Thoracic aorta (tissue), 2 donors: ENCODE measurements around the gene RCBTB2. TPM values are rescaled to one million over a fixed set of nuclear protein-coding genes. Genes with fewer than 3 reads are reported as not detected.

Source experiments
- ATAC-seq: fragments of 150-250 bp; one replicate; pipeline ENCODE4 v1.8.0; 2017; ENCODE audit warnings: low read depth; ENCODE audit not compliant: insufficient number of reproducible peaks, low FRiP score
- DNase-seq: peaks from one replicate; pipeline ENCODE4 v3.0.0-alpha.2; 2020; ENCODE audit warnings: low spot score
- H3K27ac ChIP-seq, 2 donors: fragments of 200-600 bp; sonication (generic); 1 replicate in 1 of 2; 2 replicates in 1 of 2; pipeline ENCODE4 v1.5.1; 2016; ENCODE audit warnings: mild to moderate bottlenecking in 2 of 2, moderate library complexity in 2 of 2
- H3K27me3 ChIP-seq: fragments of 200-600 bp; sonication (generic); replicated peaks from 2 replicates; pipeline ENCODE4 v1.6.0; 2016; ENCODE audit warnings: mild to moderate bottlenecking; ENCODE audit not compliant: insufficient read depth
- H3K36me3 ChIP-seq: fragments of 200-600 bp; sonication (generic); one replicate; pipeline ENCODE4 v1.5.1; 2016
- H3K4me1 ChIP-seq, 2 donors: fragments of 200-600 bp; sonication (generic); 1 replicate in 1 of 2; 2 replicates in 1 of 2; pipeline versions ENCODE4 v1.5.1 to v1.6.0; 2016; ENCODE audit warnings: low read depth in 2 of 2, mild to moderate bottlenecking in 1 of 2; ENCODE audit not compliant: control insufficient read depth in 1 of 2
- H3K4me3 ChIP-seq: fragments of 200-600 bp; sonication (generic); 2 replicates; pipeline ENCODE4 v1.5.1; 2016; ENCODE audit warnings: mild to moderate bottlenecking
- H3K9me3 ChIP-seq: fragments of 200-600 bp; sonication (generic); 2 replicates; pipeline ENCODE4 v1.5.1; 2016
- CTCF ChIP-seq: fragments of 200-600 bp; sonication (generic); IDR thresholded peaks from one replicate; pipeline ENCODE4 v1.5.1; 2019; ENCODE audit warnings: antibody characterized with exemption
- total RNA-seq, 2 donors: library from RNA; depleted of rRNA; stranded (reverse); fragments of >200 nt; gene quantifications; one replicate each; pipeline versions ENCODE4 v1.1.0 to v1.2.3, GENCODE V29; 2016

The RCBTB2 gene
- total RNA-seq, 2 donors from 2014 or later, result 15.8 to 16.4 TPM

- Histone ChIP-seq H3K36me3 (peaks cover 5% of the 10 kb centered on the region), H3K27ac (no peak overlapping the region), H3K4me1 (no peaks in the 10 kb centered on the region), H3K9me3 (no peaks in the 10 kb centered on the region), H3K27me3 (no peaks in the 10 kb centered on the region), H3K4me3 (no peak overlapping the region)
- no peak for ATAC-seq
- no peak for TF ChIP-seq CTCF
- no peak for DNase-seq
These were observed 46.0 kb downstream of the RCBTB2 start for GRCh38 chr13:48486836-48487235.

GRCh38 chr13:48486362-48486761 lies 46.5 kb downstream of the RCBTB2 start:
- Histone ChIP-seq H3K9me3 (no peaks in the 10 kb centered on the region), H3K27me3 (no peaks in the 10 kb centered on the region), H3K4me1 (no peaks in the 10 kb centered on the region), H3K36me3 (peaks cover 5% of the 10 kb centered on the region), H3K4me3 (no peak overlapping the region), H3K27ac (no peak overlapping the region)
- no peak for ATAC-seq
- no peak for DNase-seq
- no peak for TF ChIP-seq CTCF

- ATAC-seq, result no peak
- Histone ChIP-seq H3K27ac (no peak overlapping the region), H3K36me3 (peaks cover 5% of the 10 kb centered on the region), H3K4me3 (no peak overlapping the region), H3K27me3 (no peaks in the 10 kb centered on the region), H3K9me3 (no peaks in the 10 kb centered on the region), H3K4me1 (no peaks in the 10 kb centered on the region)
- no peak for TF ChIP-seq CTCF
- no peak for DNase-seq
These were observed 47.4 kb downstream of the RCBTB2 start for GRCh38 chr13:48485432-48485831.

GRCh38 chr13:48483575-48483974 lies 49.3 kb downstream of the RCBTB2 start:
- Histone ChIP-seq H3K9me3 (no peaks in the 10 kb centered on the region), H3K36me3 (peaks cover 5% of the 10 kb centered on the region), H3K4me1 (no peaks in the 10 kb centered on the region), H3K27me3 (no peaks in the 10 kb centered on the region), H3K27ac (no peak overlapping the region), H3K4me3 (no peak overlapping the region)
- ATAC-seq, result no peak
- TF ChIP-seq CTCF, result no peak
- no peak for DNase-seq

GRCh38 chr13:48478391-48478790 lies 54.5 kb downstream of the RCBTB2 start:
- no peak overlapping the region for H3K27ac ChIP-seq
- H3K4me3 ChIP-seq, result no peak overlapping the region
- DNase-seq (no peak), ATAC-seq (no peak)
- H3K36me3 ChIP-seq, result no peaks in the 10 kb centered on the region
- peaks cover 0 to 7% of the 10 kb centered on the region in 2 donors for H3K4me1 ChIP-seq
- H3K9me3 ChIP-seq, result no peaks in the 10 kb centered on the region
- no peak for TF ChIP-seq CTCF
- no peaks in the 10 kb centered on the region for H3K27me3 ChIP-seq
